Midbrain (tissue), 1 donor: ENCODE data around the gene CDK14.
"Not testable (repeated sequence)": the region's sequence is repeated elsewhere in the genome, so short reads cannot be mapped to it uniquely, and the experiment has no call there.

Source experiments
- DNase-seq: peaks from one replicate; lab custom pipeline; 2025; lab: John Stamatoyannopoulos, UW

CDK14 gene

DNA sequence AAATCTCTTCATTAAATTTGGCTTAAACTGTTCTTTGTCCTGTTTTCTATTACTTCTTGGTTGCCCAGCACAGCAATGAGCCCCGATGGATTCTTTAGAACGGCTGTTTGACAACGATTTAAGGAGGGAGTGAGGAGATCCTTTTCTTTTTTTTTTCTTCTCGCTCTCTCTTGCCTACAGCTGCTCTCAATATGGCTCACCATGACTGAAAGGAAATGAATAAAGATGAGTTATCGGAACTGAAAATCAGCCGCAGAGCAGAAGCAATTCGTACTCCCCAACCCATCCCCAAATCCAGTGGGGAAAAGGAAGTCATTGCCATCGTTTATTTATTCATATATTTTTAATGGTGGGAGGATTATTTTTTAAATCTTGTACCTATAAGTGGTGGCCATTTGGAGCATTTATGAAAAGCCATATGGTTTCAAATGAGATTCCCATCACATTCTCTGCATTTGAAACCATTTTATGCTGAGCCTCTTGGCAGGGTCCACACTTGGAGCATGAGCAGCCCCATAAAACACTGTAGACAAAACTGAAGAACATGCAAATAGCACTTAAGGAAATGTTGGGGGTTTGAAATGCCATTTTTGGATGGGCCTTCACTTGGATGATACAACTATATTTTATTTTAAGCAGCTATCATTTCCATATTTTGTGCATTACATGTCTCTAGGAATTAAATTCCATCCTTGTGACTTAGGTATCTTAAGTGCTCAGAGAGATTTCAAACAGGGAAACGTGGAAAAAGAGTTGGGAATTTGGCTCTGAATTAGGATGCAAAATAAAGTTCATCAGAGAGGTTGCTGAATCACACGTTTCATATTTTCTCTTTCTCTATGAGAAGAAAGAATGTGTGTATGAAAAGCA is 560.4 kb downstream of the CDK14 start:
- no peak for DNase-seq

GRCh38 chr7:91157579-91158320 is 561.6 kb downstream of the CDK14 start:
- DNase-seq: no peak

DNA sequence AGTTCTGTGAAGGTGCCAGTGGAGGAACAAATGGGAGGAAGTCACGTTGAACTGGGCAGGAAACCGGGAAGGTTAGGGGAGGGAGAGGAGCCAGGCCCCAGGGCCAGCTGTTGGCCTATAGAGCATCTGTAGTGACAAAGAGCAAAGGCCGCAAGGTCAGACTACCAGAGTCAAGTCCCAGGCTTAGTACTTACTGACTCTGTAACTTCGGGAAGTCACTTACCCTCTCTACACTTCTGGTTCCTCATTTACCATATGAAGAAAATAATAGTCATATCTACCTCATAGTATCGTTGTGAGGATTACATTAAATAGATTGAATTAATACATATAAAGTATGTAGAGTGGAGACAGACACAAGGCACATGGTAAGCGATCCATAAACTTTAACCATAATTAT is 566.3 kb downstream of the CDK14 start:
- DNase-seq: no peak

- no peak for DNase-seq
Measured at GRCh38 chr7:91164506-91164905, 568.4 kb downstream of the CDK14 start.

GRCh38 chr7:91165006-91165845 is 569.1 kb downstream of the CDK14 start:
- DNase-seq: no peak

- no peak for DNase-seq
Measured at GRCh38 chr7:91165846-91166230, 569.7 kb downstream of the CDK14 start.

- DNase-seq: no peak
Measured at GRCh38 chr7:91168871-91169829, 573.0 kb downstream of the CDK14 start.

DNA sequence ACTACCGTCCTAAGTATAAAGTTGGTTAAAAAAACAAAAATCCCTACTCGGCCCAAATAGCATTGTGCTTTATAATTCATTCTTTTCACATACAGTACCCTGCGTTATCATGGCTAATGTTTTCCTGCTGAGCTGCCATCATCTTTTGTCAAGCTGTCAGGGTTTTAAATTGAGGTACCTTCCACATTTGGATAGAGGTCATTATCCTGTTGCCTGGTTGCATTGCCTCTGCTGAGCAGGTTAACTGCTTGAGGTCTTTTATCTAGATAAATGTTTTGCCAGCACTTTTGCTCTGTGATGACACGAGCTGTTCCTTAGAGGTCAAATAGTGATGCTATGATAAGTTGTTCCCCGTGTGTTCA is 573.7 kb downstream of the CDK14 start:
- no peak for DNase-seq

- DNase-seq: not testable (repeated sequence)
Measured at GRCh38 chr7:91173265-91173664, 577.1 kb downstream of the CDK14 start.

- no peak for DNase-seq
Measured at GRCh38 chr7:91180746-91181145, 584.6 kb downstream of the CDK14 start.

- no peak for DNase-seq
Measured at GRCh38 chr7:91181949-91182348, 585.8 kb downstream of the CDK14 start.

DNA sequence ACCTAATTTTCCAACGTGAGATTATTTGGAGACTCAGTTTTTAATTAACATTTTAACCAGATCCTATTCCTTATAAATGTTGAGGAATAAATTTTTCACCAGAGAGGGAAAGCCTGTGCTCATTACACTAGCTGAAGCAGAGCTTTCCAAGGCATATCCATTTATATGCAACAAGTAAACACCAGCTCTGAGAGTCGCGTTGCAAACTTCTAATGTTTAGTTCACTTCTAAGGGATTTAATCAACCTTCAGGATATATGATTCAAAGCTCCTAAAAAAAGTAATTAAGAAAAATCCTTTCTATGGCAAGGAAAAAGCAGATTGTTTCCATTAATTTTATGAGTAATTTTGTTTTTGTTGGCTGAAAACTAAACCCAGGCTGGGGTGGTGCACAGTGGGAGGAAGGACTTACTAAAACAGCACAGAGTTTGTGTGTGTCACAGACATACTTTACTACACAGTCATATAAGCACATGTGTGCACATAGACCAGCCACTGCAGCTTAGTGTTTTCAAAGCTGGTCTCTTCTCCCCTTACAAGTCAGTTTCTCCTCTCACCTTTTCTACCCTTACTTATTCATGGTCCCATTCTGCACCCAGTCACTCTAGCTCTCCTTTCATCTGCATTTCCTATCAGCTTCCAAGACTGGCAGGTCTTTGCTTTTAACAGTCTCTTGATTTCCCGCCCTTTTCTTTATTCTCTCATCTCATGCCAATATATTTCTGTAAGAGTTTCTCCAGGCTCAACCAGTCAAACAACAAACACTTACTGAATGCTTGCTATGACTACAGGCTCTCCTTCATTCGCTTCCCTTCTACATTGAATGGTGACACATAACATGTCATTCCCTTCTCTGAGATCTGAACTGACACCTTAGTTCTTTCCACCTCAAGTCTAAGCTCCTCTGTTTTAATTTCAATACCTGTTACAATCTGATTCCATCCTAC is 587.0 kb downstream of the CDK14 start:
- DNase-seq: no peak

- no peak for DNase-seq
Measured at GRCh38 chr7:91185771-91186170, 589.6 kb downstream of the CDK14 start.

DNA sequence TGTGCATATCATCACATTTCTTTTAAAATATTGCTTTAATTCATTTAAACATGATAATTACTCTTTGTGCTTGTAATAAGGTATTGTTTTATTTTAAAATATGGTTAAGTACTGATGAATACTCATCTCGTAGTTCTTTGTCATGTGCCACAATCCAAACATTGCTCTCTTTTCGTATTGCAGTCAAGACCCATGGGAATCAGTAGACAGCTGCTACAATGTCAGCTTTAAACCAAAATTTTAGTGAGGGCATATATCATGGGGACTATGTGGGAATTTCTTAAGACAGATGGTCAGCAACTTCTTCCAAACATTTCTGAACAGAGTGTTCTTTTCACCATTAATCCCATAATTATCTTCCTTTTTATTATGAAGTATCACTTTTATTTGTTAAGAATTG is 590.9 kb downstream of the CDK14 start:
- no peak for DNase-seq

- no peak for DNase-seq
Measured at GRCh38 chr7:91191771-91192170, 595.6 kb downstream of the CDK14 start.

DNA sequence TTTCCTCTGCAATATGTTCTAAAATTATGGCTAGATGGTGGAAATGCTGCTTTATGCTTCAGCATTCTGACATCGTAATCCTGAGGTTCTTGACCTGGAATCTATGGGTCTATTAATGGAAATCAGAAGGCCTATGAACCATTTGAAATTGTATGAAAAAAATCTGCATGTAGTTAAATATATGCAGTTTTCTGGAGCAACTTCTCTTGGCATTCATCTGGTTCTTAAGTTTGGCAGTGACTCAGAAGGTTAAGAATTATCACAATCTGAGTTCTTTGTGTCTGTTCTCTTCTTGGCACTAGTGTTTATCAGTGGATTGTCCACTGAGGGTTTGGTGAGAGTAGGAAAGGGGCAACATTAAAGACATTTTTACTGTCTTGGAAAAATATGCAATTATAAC is 597.0 kb downstream of the CDK14 start:
- DNase-seq: no peak

- no peak for DNase-seq
Measured at GRCh38 chr7:91194841-91195240, 598.7 kb downstream of the CDK14 start.

DNA sequence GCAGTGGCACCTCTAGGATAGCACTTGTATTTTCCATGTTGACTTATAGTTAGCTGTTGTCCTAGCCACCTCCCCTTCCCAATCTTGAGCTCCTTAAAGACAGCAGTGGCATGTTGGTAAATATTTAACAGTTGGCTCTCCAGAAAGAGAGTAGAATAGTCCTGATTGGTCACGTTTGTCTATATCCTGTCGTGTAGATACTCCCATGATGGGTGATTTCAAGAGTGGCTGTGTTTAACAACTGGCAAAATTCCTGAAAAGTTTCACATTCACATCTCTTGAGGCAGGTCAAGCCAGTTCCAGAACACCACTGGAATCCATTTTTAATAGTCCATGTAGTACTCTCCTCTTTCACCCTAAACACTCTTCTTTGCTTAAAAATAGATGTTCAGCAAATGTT is 599.9 kb downstream of the CDK14 start:
- no peak for DNase-seq

- DNase-seq: no peak
Measured at GRCh38 chr7:91198371-91198770, 602.2 kb downstream of the CDK14 start.

GRCh38 chr7:91199601-91200000 is 603.5 kb downstream of the CDK14 start:
- no peak for DNase-seq
